ENCODE measurements around the gene DHRS1. TPM values are rescaled to one million over a fixed set of nuclear protein-coding genes. Genes with fewer than 3 reads are reported as not detected.

DHRS1 gene
- total RNA-seq, 2 donors from 2014 or later: 10.1 to 13.7 TPM

- no peak for DNase-seq (ENCODE audit: low spot score)
- H3K27ac ChIP-seq: peak within 1 kb of the TSS; percentile 75 to 86
- H3K27me3 ChIP-seq: no peaks in the 10 kb centered on the region
- H3K4me3 ChIP-seq: peak within 1 kb of the TSS; percentile 37 to 64
- TF ChIP-seq, protein P1, sequence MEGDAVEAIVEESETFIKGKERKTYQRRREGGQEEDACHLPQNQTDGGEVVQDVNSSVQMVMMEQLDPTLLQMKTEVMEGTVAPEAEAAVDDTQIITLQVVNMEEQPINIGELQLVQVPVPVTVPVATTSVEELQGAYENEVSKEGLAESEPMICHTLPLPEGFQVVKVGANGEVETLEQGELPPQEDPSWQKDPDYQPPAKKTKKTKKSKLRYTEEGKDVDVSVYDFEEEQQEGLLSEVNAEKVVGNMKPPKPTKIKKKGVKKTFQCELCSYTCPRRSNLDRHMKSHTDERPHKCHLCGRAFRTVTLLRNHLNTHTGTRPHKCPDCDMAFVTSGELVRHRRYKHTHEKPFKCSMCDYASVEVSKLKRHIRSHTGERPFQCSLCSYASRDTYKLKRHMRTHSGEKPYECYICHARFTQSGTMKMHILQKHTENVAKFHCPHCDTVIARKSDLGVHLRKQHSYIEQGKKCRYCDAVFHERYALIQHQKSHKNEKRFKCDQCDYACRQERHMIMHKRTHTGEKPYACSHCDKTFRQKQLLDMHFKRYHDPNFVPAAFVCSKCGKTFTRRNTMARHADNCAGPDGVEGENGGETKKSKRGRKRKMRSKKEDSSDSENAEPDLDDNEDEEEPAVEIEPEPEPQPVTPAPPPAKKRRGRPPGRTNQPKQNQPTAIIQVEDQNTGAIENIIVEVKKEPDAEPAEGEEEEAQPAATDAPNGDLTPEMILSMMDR (IDR thresholded peaks at IDR 0.05): no peak
- peaks cover 0 to 52% of the 10 kb centered on the region in 2 donors for H3K4me1 ChIP-seq
- H3K9me3 ChIP-seq: no peaks in the 10 kb centered on the region
- peaks cover 27% of the 10 kb centered on the region for H3K36me3 ChIP-seq
These were observed 10.1 kb upstream of the DHRS1 start, which contains the start of gene LTB4R2 for GRCh38 chr14:24309538-24310264. LTB4R2 (plus strand) TSS chr14:24310140; CDS start chr14:24310665, 525 bp downstream.

GRCh38 chr14:24308342-24309124 lies 9.0 kb upstream of the DHRS1 start:
- no peak for DNase-seq (ENCODE audit: low spot score)
- peaks cover 38% of the 10 kb centered on the region for H3K36me3 ChIP-seq
- no peaks in the 10 kb centered on the region for H3K27me3 ChIP-seq
- no peak overlapping the region for H3K4me3 ChIP-seq
- TF ChIP-seq, protein P1 (IDR thresholded peaks at IDR 0.05): peak in 1 of 2 donors; percentile 14
- no peak overlapping the region for H3K27ac ChIP-seq
- H3K9me3 ChIP-seq: no peaks in the 10 kb centered on the region
- H3K4me1 ChIP-seq: peaks cover 0 to 42% of the 10 kb centered on the region in 2 donors

- Histone ChIP-seq H3K36me3 (peaks cover 46% of the 10 kb centered on the region), H3K4me3 (no peak within 1 kb of the TSS), H3K27ac (no peak within 1 kb of the TSS), H3K9me3 (no peaks in the 10 kb centered on the region), H3K4me1 (peaks cover 0 to 36% of the 10 kb centered on the region in 2 donors), H3K27me3 (no peaks in the 10 kb centered on the region)
- TF ChIP-seq, protein P1 (IDR thresholded peaks at IDR 0.05): peak; percentile 87 to 90
- no peak for DNase-seq (ENCODE audit: low spot score)
These were observed 8.2 kb upstream of the DHRS1 start, which contains the start of gene CIDEB for GRCh38 chr14:24307575-24308341. CIDEB (minus strand) TSS chr14:24307977; CDS start chr14:24307858, 119 bp downstream.

DNA sequence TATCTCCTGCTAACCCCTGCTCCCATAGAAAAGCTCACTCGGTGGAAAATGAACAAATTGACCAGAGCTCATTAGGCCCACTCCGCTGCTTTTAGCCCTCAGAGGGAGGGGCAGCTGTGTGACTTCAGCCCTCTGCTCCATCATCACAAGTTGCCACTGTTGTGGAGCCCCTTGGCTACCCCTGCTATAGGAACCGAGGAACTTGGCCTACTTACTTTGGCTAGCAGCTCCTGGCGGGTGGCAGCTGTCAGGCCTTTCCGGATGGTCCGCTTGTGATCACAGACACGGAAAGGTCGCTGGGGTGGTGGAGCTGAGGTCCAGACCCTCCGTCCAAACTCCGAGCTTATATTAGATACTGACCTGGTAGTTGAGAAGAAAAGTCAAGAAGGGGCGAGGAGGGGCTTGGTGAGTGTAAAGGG lies 7.6 kb upstream of the DHRS1 start:
- Histone ChIP-seq H3K27ac (no peak overlapping the region), H3K27me3 (no peaks in the 10 kb centered on the region), H3K36me3 (peaks cover 52% of the 10 kb centered on the region), H3K4me3 (no peak overlapping the region), H3K9me3 (no peaks in the 10 kb centered on the region), H3K4me1 (peaks cover 0 to 30% of the 10 kb centered on the region in 2 donors)
- TF ChIP-seq, protein P1 (IDR thresholded peaks at IDR 0.05): no peak
- no peak for DNase-seq (ENCODE audit: low spot score)

DNA sequence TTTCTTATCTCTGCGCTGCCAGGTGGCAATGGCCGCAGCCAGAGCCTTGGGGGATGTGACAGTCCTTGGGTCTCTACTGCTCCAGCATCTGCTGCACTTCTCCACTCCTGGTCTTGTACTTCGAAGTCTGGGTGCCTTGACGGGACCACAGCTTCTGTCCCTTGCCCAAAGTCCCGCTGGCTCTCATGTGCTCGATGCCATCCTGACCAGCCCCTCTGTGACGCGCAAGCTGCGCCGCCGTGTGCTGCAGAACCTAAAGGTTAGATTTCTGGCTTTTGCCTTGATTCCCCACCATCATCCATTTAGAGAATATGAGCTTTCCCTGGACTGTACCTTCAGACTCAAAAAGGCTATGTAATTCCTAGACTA lies 4.4 kb upstream of the DHRS1 start:
- no peak overlapping the region for H3K27ac ChIP-seq
- H3K36me3 ChIP-seq: peaks cover 63% of the 10 kb centered on the region
- no peaks in the 10 kb centered on the region for H3K9me3 ChIP-seq
- H3K4me3 ChIP-seq: no peak overlapping the region
- H3K27me3 ChIP-seq: no peaks in the 10 kb centered on the region
- H3K4me1 ChIP-seq: peaks cover 0 to 19% of the 10 kb centered on the region in 2 donors
- no peak for DNase-seq (ENCODE audit: low spot score)
- TF ChIP-seq, protein P1 (IDR thresholded peaks at IDR 0.05): no peak
